ENCODE data around the gene TMEM60. TPM values are rescaled to one million over a fixed set of nuclear protein-coding genes. Genes with fewer than 3 reads are reported as not detected.

TMEM60 gene
- total RNA-seq, 1 donor from 2014 or later: 18.9 TPM

GRCh38 chr7:77771901-77772300 is 26.3 kb downstream of the TMEM60 start:
- no peak overlapping the region for H3K27ac Mint-ChIP-seq (ENCODE audit: unreplicated experiment)
- no peak for DNase-seq
- no peaks in the 10 kb centered on the region for H3K27me3 Mint-ChIP-seq (ENCODE audit: unreplicated experiment)
- TF ChIP-seq, protein P1, sequence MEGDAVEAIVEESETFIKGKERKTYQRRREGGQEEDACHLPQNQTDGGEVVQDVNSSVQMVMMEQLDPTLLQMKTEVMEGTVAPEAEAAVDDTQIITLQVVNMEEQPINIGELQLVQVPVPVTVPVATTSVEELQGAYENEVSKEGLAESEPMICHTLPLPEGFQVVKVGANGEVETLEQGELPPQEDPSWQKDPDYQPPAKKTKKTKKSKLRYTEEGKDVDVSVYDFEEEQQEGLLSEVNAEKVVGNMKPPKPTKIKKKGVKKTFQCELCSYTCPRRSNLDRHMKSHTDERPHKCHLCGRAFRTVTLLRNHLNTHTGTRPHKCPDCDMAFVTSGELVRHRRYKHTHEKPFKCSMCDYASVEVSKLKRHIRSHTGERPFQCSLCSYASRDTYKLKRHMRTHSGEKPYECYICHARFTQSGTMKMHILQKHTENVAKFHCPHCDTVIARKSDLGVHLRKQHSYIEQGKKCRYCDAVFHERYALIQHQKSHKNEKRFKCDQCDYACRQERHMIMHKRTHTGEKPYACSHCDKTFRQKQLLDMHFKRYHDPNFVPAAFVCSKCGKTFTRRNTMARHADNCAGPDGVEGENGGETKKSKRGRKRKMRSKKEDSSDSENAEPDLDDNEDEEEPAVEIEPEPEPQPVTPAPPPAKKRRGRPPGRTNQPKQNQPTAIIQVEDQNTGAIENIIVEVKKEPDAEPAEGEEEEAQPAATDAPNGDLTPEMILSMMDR (IDR thresholded peaks at IDR 0.05; ENCODE audit: partially characterized antibody, unreplicated experiment): no peak
- peaks cover 5% of the 10 kb centered on the region for H3K36me3 Mint-ChIP-seq (ENCODE audit: unreplicated experiment)
- no peak overlapping the region for H3K4me3 Mint-ChIP-seq (ENCODE audit: unreplicated experiment)
- H3K4me1 Mint-ChIP-seq (ENCODE audit: low read depth, unreplicated experiment): peaks cover 1% of the 10 kb centered on the region
- no peaks in the 10 kb centered on the region for H3K9me3 Mint-ChIP-seq (ENCODE audit: unreplicated experiment)

GRCh38 chr7:77770316-77770715 is 27.9 kb downstream of the TMEM60 start:
- no peak for DNase-seq
- Mint-ChIP-seq H3K4me1 (ENCODE audit: low read depth, unreplicated experiment) (peaks cover 1% of the 10 kb centered on the region), H3K27me3 (ENCODE audit: unreplicated experiment) (no peaks in the 10 kb centered on the region), H3K4me3 (ENCODE audit: unreplicated experiment) (no peak overlapping the region), H3K9me3 (ENCODE audit: unreplicated experiment) (no peaks in the 10 kb centered on the region), H3K27ac (ENCODE audit: unreplicated experiment) (no peak overlapping the region), H3K36me3 (ENCODE audit: unreplicated experiment) (peaks cover 5% of the 10 kb centered on the region)
- TF ChIP-seq, protein P1 (IDR thresholded peaks at IDR 0.05; ENCODE audit: partially characterized antibody, unreplicated experiment): no peak

DNA sequence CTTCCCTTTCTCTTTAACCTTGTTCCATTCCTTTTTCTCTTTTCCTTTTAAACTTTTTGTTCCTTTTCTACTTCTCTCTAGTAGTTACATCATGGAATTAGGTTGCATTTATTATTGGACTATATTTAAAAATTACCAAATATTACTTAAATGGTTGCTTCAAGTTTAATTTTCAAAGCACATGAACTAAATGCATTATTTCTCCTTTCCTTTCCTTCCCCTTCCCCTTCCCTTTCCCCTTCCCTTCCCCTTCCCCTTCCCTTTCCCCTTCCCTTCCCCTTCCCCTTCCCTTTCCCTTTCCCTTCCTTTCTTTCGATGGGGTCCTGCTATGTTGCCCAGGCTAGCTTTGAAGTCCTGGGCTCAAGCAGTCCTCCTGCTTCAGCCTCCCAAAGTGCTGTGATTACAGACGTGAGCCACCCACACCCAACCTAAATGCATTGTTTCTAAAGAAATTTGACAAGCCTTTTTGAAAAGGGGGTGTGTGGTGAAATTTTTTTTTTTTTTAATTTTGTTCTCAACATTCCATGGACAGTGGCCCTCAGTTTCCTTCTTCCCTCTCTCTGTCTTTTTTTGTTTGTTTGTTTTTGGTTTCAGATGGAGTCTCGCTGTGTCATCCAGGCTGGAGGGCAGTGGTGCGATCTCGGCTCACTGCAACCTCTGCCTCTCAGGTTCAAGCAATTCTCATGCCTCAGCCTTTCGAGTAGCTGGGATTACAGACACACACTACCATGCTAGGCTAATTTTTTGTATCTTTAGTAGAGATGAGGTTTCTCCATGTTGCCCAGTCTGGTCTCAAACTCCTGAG is 31.2 kb downstream of the TMEM60 start:
- Mint-ChIP-seq H3K27ac (ENCODE audit: unreplicated experiment) (no peak overlapping the region), H3K4me1 (ENCODE audit: low read depth, unreplicated experiment) (no peaks in the 10 kb centered on the region), H3K36me3 (ENCODE audit: unreplicated experiment) (peaks cover 5% of the 10 kb centered on the region), H3K9me3 (ENCODE audit: unreplicated experiment) (no peaks in the 10 kb centered on the region), H3K27me3 (ENCODE audit: unreplicated experiment) (peaks cover 2% of the 10 kb centered on the region), H3K4me3 (ENCODE audit: unreplicated experiment) (no peak overlapping the region)
- no peak for DNase-seq
- TF ChIP-seq, protein P1 (IDR thresholded peaks at IDR 0.05; ENCODE audit: partially characterized antibody, unreplicated experiment): no peak

DNA sequence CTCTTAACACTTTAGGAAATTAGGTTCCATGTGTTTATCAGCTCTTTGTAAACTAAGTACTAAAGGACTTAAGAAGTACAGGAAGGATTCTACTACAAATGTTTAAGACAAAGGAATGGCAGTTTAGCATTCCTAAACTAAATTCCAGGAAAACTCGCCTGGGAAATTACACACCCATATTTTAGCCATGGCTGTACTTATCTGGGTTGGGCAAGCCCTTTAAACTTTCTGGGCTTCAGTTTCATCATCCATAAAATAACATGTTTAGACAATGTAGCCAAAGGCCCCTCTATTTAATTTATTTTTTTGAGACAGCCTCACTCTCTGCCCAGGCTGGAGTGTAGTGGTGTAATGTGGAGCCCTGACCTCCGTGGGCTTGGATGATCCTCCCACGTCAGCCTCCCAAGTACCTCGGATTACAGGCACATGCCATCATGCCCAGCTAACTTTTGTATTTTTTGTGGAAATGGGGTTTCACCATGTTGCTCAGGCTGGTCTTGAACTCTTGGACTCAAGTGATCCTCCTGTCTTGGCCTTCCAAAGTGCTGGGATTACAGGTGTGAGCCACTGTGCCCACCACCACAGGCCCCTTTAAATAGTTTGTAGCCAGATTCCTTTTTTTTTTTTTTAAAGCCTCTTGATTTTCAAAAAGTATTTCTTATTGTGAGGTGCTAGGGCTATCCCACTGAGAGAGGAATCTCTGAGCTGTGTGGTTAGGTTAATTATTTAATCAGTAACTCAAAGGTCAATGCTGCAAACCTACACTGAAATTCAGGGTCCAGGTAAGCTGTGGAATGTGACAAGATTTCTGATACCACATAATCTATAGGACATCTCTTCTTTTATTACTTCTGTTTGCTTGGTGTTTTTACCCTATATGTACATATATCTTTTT is 32.1 kb downstream of the TMEM60 start:
- Mint-ChIP-seq H3K9me3 (ENCODE audit: unreplicated experiment) (no peaks in the 10 kb centered on the region), H3K36me3 (ENCODE audit: unreplicated experiment) (peaks cover 5% of the 10 kb centered on the region), H3K27ac (ENCODE audit: unreplicated experiment) (no peak overlapping the region), H3K27me3 (ENCODE audit: unreplicated experiment) (peaks cover 2% of the 10 kb centered on the region), H3K4me3 (ENCODE audit: unreplicated experiment) (no peak overlapping the region), H3K4me1 (ENCODE audit: low read depth, unreplicated experiment) (no peaks in the 10 kb centered on the region)
- TF ChIP-seq, protein P1 (IDR thresholded peaks at IDR 0.05; ENCODE audit: partially characterized antibody, unreplicated experiment): no peak
- no peak for DNase-seq

Measured in glutamatergic neuron (in vitro differentiated cells).